IMR-90 (cell line): ENCODE results near the gene KRT74. TPM values are rescaled to one million over a fixed set of nuclear protein-coding genes. Genes with fewer than 3 reads are reported as not detected.

Source experiments
- ATAC-seq: fragments of 200-7000 bp; cut with Tn5 transposase; 2 replicates; pipeline ENCODE4 v1.9.1; 2020; ENCODE audit warnings: low read depth, mild to moderate bottlenecking, moderate library complexity
- BruUV-seq: library from RNA; stranded (reverse); fragments of 400-500 nt; replicated peaks from 2 replicates; lab custom pipeline; 2021; lab: Mats Ljungman, UMichigan
- CTCF ChIA-PET: fragments of 300-600 bp; formaldehyde crosslinking; extraction: SDS; loops from one replicate; lab custom pipeline; 2021; ENCODE audit warnings: antibody characterized with exemption; lab: Yijun Ruan, JAX
- POLR2A ChIA-PET: fragments of 300-600 bp; sonication (Branson Sonifier 250); formaldehyde crosslinking; loops from one replicate; lab custom pipeline; 2022; ENCODE audit warnings: antibody characterized with exemption; ENCODE audit not compliant: unreplicated experiment; lab: Charles Lee
- DNase-seq: peaks from one replicate; pipeline ENCODE4 v3.0.0; 2013
- H2AFZ ChIP-seq: replicated peaks from 2 replicates; pipeline ENCODE3; 2013; ENCODE audit warnings: low read length, mild to moderate bottlenecking; ENCODE audit not compliant: poor library complexity
- H2AK5ac ChIP-seq: 2 replicates; pipeline ENCODE4 v1.6.1; 2013; ENCODE audit warnings: low read depth, low read length, inconsistent platforms
- H2AK9ac ChIP-seq: replicated peaks from 2 replicates; pipeline ENCODE3; 2013; ENCODE audit warnings: mild to moderate bottlenecking, low read depth, low read length, moderate library complexity; ENCODE audit not compliant: poor library complexity
- H2BK120ac ChIP-seq: 2 replicates; pipeline ENCODE4 v1.6.1; 2013; ENCODE audit warnings: low read depth, low read length, inconsistent platforms
- H2BK15ac ChIP-seq: 3 replicates; pipeline ENCODE4 v1.6.1; 2013; ENCODE audit warnings: low read depth, low read length, inconsistent platforms
- H2BK20ac ChIP-seq: 2 replicates; pipeline ENCODE4 v1.6.1; 2013; ENCODE audit warnings: low read depth, mild to moderate bottlenecking, inconsistent platforms, low read length, moderate library complexity
- H2BK5ac ChIP-seq: 2 replicates; pipeline ENCODE4 v1.6.1; 2013; ENCODE audit warnings: mild to moderate bottlenecking, low read depth, low read length, inconsistent platforms; ENCODE audit not compliant: poor library complexity, severe bottlenecking
- H3K14ac ChIP-seq: replicated peaks from 2 replicates; pipeline ENCODE4 v1.6.1; 2013; ENCODE audit warnings: low read depth, low read length, inconsistent platforms
- H3K18ac ChIP-seq: 2 replicates; pipeline ENCODE4 v1.6.1; 2013; ENCODE audit warnings: low read depth, low read length, control low read depth
- H3K23ac ChIP-seq: 2 replicates; pipeline ENCODE4 v1.6.1; 2013; ENCODE audit warnings: low read depth, low read length, inconsistent platforms
- H3K27ac ChIP-seq: 2 replicates; pipeline ENCODE4 v1.5.1; 2013; ENCODE audit warnings: mild to moderate bottlenecking, control low read depth, low read length; ENCODE audit not compliant: insufficient read depth
- H3K27me3 ChIP-seq: 2 replicates; pipeline ENCODE4 v1.6.1; 2013; ENCODE audit warnings: low read length; ENCODE audit not compliant: control insufficient read depth, insufficient read depth
- H3K36me3 ChIP-seq: 2 replicates; pipeline ENCODE4 v1.6.1; 2013; ENCODE audit warnings: low read length, mixed read lengths; ENCODE audit not compliant: control insufficient read depth, insufficient read depth
- H3K4ac ChIP-seq: 2 replicates; pipeline ENCODE4 v1.6.1; 2013; ENCODE audit warnings: low read depth, low read length, inconsistent platforms
- H3K4me1 ChIP-seq: 2 replicates; pipeline ENCODE4 v1.6.1; 2013; ENCODE audit warnings: low read length, mixed read lengths; ENCODE audit not compliant: control insufficient read depth, insufficient read depth
- H3K4me2 ChIP-seq: 2 replicates; pipeline ENCODE4 v1.6.1; 2013; ENCODE audit warnings: low read depth, mild to moderate bottlenecking, control low read depth, low read length, moderate library complexity
- H3K4me3 ChIP-seq: 2 replicates; pipeline ENCODE4 v1.5.1; 2013; ENCODE audit warnings: low read depth, mild to moderate bottlenecking, control low read depth, low read length, moderate library complexity; ENCODE audit not compliant: insufficient read depth
- H3K56ac ChIP-seq: 2 replicates; pipeline ENCODE4 v1.6.1; 2013; ENCODE audit warnings: low read length, inconsistent platforms; ENCODE audit not compliant: insufficient read depth; ENCODE audit errors: extremely low read depth
- H3K79me1 ChIP-seq, 2 experiments: 2 replicates each; pipeline ENCODE4 v1.6.1; 2013; ENCODE audit warnings: low read length in 2 of 2, inconsistent platforms in 1 of 2, low read depth in 1 of 2
- H3K9ac ChIP-seq: 2 replicates; pipeline ENCODE4 v1.6.1; 2013; ENCODE audit warnings: low read depth, low read length, control low read depth
- H3K9me1 ChIP-seq: 2 replicates; pipeline ENCODE4 v1.6.1; 2013; ENCODE audit warnings: low read length, inconsistent platforms; ENCODE audit not compliant: insufficient read depth
- H3K9me3 ChIP-seq: 2 replicates; pipeline ENCODE4 v1.6.1; 2013; ENCODE audit warnings: low read length; ENCODE audit not compliant: control insufficient read depth, insufficient read depth
- H4K20me1 ChIP-seq: 2 replicates; pipeline ENCODE4 v1.6.1; 2013; ENCODE audit warnings: low read length, inconsistent platforms; ENCODE audit not compliant: insufficient read depth
- H4K5ac ChIP-seq: 2 replicates; pipeline ENCODE4 v1.6.1; 2013; ENCODE audit warnings: mild to moderate bottlenecking, low read depth, low read length, control low read depth
- H4K8ac ChIP-seq, 2 experiments: 2 replicates each; pipeline ENCODE4 v1.6.1; 2013; ENCODE audit warnings: low read depth in 2 of 2, low read length in 2 of 2, control low read depth in 1 of 2, inconsistent platforms in 1 of 2
- H4K91ac ChIP-seq: 2 replicates; pipeline ENCODE4 v1.6.1; 2013; ENCODE audit warnings: low read depth, low read length, inconsistent platforms; ENCODE audit not compliant: insufficient read depth
- BHLHE40 ChIP-seq: fragments of 150-350 bp; IDR thresholded peaks from 2 replicates; pipeline ENCODE4 v1.6.1; 2016; ENCODE audit warnings: mild to moderate bottlenecking, low read depth, low read length
- CEBPB ChIP-seq: IDR thresholded peaks from 2 replicates; pipeline ENCODE4 v1.6.1; 2012; ENCODE audit warnings: low read depth, low read length, improper control_type of control experiment
- CHD1 ChIP-seq: IDR thresholded peaks from 2 replicates; pipeline ENCODE4 v1.6.1; 2012; ENCODE audit warnings: low read depth, low read length, improper control_type of control experiment
- CTCF ChIP-seq: conservative IDR thresholded peaks from 2 replicates; pipeline ENCODE4 v1.5.1; 2012; ENCODE audit warnings: mild to moderate bottlenecking, low read depth, low read length, improper control_type of control experiment
- ELK1 ChIP-seq: fragments of 150-350 bp; IDR thresholded peaks from 2 replicates; pipeline ENCODE4 v1.6.1; 2016; ENCODE audit warnings: low read depth, mild to moderate bottlenecking, low read length, moderate library complexity, borderline replicate concordance
- FOS ChIP-seq: fragments of 150-350 bp; IDR thresholded peaks from 2 replicates; pipeline ENCODE4 v1.6.1; 2016; ENCODE audit warnings: low read depth, low read length
- MAFK ChIP-seq: IDR thresholded peaks from 2 replicates; pipeline ENCODE4 v1.6.1; 2012; ENCODE audit warnings: low read depth, low read length, improper control_type of control experiment
- MXI1 ChIP-seq: IDR thresholded peaks from 2 replicates; pipeline ENCODE4 v1.6.1; 2012; ENCODE audit warnings: low read depth, mild to moderate bottlenecking, low read length, moderate library complexity, borderline replicate concordance
- NFE2L2 ChIP-seq: fragments of 150-350 bp; IDR thresholded peaks from 2 replicates; pipeline ENCODE4 v1.6.1; 2016; ENCODE audit warnings: low read depth, mild to moderate bottlenecking, low read length
- POLR2A ChIP-seq: IDR thresholded peaks from 2 replicates; pipeline ENCODE4 v1.6.1; 2012; ENCODE audit warnings: mild to moderate bottlenecking, low read depth, low read length
- RAD21 ChIP-seq: IDR thresholded peaks from 2 replicates; pipeline ENCODE4 v1.6.1; 2012; ENCODE audit warnings: low read length, improper control_type of control experiment
- RCOR1 ChIP-seq: IDR thresholded peaks from 2 replicates; pipeline ENCODE4 v1.6.1; 2012; ENCODE audit warnings: mild to moderate bottlenecking, low read length, improper control_type of control experiment; ENCODE audit not compliant: insufficient replicate concordance
- RFX5 ChIP-seq: IDR thresholded peaks from 2 replicates; pipeline ENCODE4 v1.8.0; 2012; ENCODE audit warnings: low read depth, mild to moderate bottlenecking, low read length, moderate library complexity
- SMC3 ChIP-seq: fragments of 150-350 bp; IDR thresholded peaks from 2 replicates; pipeline ENCODE4 v1.6.1; 2016; ENCODE audit warnings: low read depth, mild to moderate bottlenecking, antibody characterized with exemption, low read length, moderate library complexity
- WGBS, 2 experiments: methylation state at CpG; one replicate each; pipeline versions ENCODE4 v1.1.5 to v1.1.7; 2013; ENCODE audit warnings: missing lambda C conversion rate in 2 of 2; ENCODE audit not compliant: insufficient read length in 1 of 2; ENCODE audit errors: extremely low coverage in 2 of 2; 5-methylcytosine and 5-hydroxymethylcytosine counted together
- dilution Hi-C: fragments of 300-500 bp; cut with HindIII; formaldehyde crosslinking; loops from one replicate; pipeline ENCODE4 v1.14.3; 2018; ENCODE audit warnings: low sequenced_read_pairs; ENCODE audit not compliant: unreplicated experiment
- in situ Hi-C: fragments of 300-500 bp; cut with MboI; formaldehyde crosslinking; loops from 3 replicates; pipeline ENCODE4 v1.14.3; 2019; ENCODE audit warnings: low sequenced_read_pairs, inconsistent platforms, mixed read lengths
- intact Hi-C: fragments of 100-400 bp; cut with micrococcal nuclease; formaldehyde crosslinking; loops from 2 replicates; pipeline ENCODE4 v1.10.0; 2022
- polyA plus RNA-seq, 3 experiments: library from polyadenylated mRNA; depleted of rRNA; stranded (reverse); fragments of >200 nt; gene quantifications; 2 replicates each; pipeline ENCODE4 v1.2.3, GENCODE V29; 2012; ENCODE audit warnings: low replicate concordance in 1 of 3
- total RNA-seq: library from RNA; depleted of rRNA; stranded (reverse); fragments of >200 nt; gene quantifications from 2 replicates; pipeline ENCODE4 v1.2.3, GENCODE V29; 2012
- TF ChIP-seq, protein P1 (sequence below): fragments of 150-350 bp; IDR thresholded peaks from 2 replicates; pipeline ENCODE4 v1.6.1; 2017; ENCODE audit warnings: mild to moderate bottlenecking, antibody characterized with exemption, low read length, low read depth

Gene KRT74
- total and polyA plus RNA-seq, 2 of the 4 experiments (the other 2 are of a cell fraction): not detected

DNA sequence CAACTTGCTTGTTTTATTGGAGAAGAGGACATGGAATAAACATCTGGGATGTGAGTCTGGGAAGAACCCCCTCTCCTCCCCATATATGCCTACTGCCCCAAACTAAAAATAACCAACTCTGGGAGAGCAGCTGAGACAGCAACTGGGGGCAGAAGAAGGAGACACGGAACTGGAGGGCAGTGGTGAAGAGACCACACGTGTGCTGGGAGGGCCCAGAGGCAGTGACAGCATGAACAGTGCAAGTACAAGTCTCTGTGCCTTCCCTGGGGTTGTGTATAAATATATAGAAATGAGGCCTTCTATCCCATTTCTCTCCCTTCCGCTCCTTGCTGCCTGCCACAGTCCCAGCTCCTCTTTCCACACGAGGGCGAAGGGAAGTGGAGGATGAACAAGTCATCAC lies 48.7 kb upstream of the KRT74 start:
- no peak overlapping the region for H4K5ac ChIP-seq
- no peak overlapping the region for H3K56ac ChIP-seq
- no peaks in the 10 kb centered on the region for H3K9me3 ChIP-seq
- no peak overlapping the region for H3K4ac ChIP-seq
- DNase-seq (no peak), ATAC-seq (no peak)
- ChIA-PET CTCF (no interaction called here), POLR2A (no interaction called here)
- H3K23ac ChIP-seq: no peak overlapping the region
- H2BK15ac ChIP-seq: no peak overlapping the region
- no peak overlapping the region for H2AK5ac ChIP-seq
- no peaks in the 10 kb centered on the region for H3K79me1 ChIP-seq
- no peaks in the 10 kb centered on the region for H4K20me1 ChIP-seq
- H2BK5ac ChIP-seq: no peak overlapping the region
- no peak overlapping the region for H3K27ac ChIP-seq
- no peak overlapping the region for H2BK120ac ChIP-seq
- no peak overlapping the region for H3K4me3 ChIP-seq
- no peak overlapping the region for H3K4me2 ChIP-seq
- no peak overlapping the region for H3K14ac ChIP-seq
- no peak overlapping the region for H2AFZ ChIP-seq
- no peak overlapping the region for H2AK9ac ChIP-seq
- peaks cover 12% of the 10 kb centered on the region for H3K27me3 ChIP-seq
- no peaks in the 10 kb centered on the region for H3K9me1 ChIP-seq
- dilution Hi-C loops (no loop called here), in situ Hi-C loops (no loop called here), intact Hi-C loops (no loop called here)
- H3K36me3 ChIP-seq: no peaks in the 10 kb centered on the region
- TF ChIP-seq CEBPB (no peak), CHD1 (no peak), BHLHE40 (no peak), FOS (no peak), CTCF (no peak), ELK1 (no peak), MXI1 (no peak), RFX5 (no peak), POLR2A (no peak), SMC3 (no peak), RCOR1 (no peak), RAD21 (no peak), NFE2L2 (no peak), MAFK (no peak)
- TF ChIP-seq, protein P1, sequence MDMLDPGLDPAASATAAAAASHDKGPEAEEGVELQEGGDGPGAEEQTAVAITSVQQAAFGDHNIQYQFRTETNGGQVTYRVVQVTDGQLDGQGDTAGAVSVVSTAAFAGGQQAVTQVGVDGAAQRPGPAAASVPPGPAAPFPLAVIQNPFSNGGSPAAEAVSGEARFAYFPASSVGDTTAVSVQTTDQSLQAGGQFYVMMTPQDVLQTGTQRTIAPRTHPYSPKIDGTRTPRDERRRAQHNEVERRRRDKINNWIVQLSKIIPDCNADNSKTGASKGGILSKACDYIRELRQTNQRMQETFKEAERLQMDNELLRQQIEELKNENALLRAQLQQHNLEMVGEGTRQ: no peak
- no peak overlapping the region for H4K8ac ChIP-seq
- no peak overlapping the region for H4K91ac ChIP-seq
- no peak overlapping the region for H2BK20ac ChIP-seq
- WGBS, 2 experiments: no CpG with 5 or more reads among the region's 5 CpGs
- no peaks in the 10 kb centered on the region for H3K4me1 ChIP-seq
- no TSS peak for BruUV-seq
- no peak overlapping the region for H3K9ac ChIP-seq
- no peak overlapping the region for H3K18ac ChIP-seq
